ENCODE data around the gene ACTL10. TPM values are rescaled to one million over a fixed set of nuclear protein-coding genes. Genes with fewer than 3 reads are reported as not detected.
A peak's percentile ranks its signal among the peaks of the same experiment; 100 is the strongest.

ACTL10 gene
- total RNA-seq, 4 donors from 2014 or later, result 1.5 to 14.1 (median 3.0) TPM; not detected in 1

DNA sequence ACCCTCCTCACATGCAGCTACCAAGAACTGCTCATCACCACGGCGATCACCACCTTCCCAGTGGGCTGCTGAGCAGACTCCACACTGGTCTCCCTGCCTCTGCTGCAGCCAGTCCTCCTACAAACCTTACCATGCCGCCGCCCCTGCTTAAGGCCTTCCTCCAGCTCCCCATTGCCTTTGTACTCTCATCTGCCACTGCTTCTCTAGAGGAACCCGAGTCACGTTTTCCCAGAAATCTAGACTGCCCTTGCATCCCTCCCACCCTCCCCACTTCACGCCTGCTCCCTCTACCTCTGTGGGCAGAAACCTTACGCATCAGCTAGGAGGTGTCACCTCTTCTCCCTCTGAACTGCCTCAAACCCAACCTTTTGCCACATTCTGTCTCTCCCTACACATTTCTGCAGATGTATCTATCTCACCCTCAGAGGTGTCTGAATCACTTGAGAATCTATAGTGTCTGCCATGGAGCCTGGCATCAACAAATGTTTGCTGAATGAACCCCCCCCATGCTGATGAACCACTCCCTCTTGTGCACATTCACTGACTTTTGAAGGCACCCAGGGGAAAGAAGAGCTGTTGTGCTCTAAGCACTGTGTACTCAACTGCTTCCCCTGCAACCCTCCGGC lies 15.1 kb downstream of the ACTL10 start:
- no peak for DNase-seq
- intact Hi-C loops (cut with DNase I; ENCODE audit: low total_unique reads), result no loop called here
- in situ Hi-C loops (cut with MboI; ENCODE audit: low pct_ligation_motif_present in 1 of 4, low pct_unique_long_range_greater_than_20kb in 1 of 4, low sequenced_read_pairs in 3 of 4), result no loop called here

DNA sequence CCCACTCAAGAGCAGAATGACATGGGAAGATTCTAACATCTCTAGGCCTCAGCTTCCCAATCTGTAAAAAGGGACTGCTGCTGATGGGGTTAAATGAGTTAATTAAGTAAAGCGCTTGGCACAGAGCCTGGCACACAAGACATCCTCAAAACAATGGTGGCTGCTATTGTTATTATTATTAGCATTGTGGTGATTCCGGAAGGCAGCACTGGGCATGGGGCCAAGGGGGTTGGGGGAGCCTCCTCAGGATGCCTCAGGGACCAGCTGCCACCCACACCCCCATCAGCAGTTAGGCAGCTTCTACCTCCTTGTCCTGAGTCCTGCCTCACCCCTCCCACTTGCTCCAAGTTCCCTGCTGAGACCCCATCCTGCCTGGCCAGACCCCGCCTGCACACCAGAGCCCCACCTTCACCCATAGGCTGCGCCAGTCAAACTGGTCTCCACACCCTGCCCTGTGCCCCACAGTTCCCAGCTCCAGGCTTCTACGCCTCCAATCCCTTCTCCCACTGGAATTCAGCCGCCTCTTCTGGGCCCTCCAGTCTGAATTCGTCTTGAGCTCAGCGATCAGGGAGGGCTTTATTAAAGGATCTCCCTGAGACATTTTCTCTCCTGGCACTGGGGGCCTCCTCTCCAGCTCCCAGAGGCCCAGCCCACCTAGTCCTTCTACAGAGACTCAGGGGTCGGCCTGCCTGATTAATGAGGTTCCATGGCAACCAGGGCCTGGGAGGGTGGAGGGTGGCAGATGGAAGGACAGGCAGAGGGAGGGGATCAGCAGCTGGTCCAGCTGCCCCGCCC lies 18.0 kb downstream of the ACTL10 start:
- in situ Hi-C loops (cut with MboI; ENCODE audit: low pct_ligation_motif_present in 1 of 4, low pct_unique_long_range_greater_than_20kb in 1 of 4, low sequenced_read_pairs in 3 of 4), result no loop called here
- H3K4me3 ChIP-seq, result peak overlapping the region in 1 of 4 donors; percentile 54
- 20 to 29% methylated on average over 4 to 9 of the region's 10 CpGs for WGBS, 2 donors (ENCODE audit: low coverage in 1 of 2)

More for the DNA sequence above, 15.1 kb downstream of the ACTL10 start:
- Histone ChIP-seq H3K36me3 (no peaks in the 10 kb centered on the region), H3K27ac (no peak overlapping the region), H3K4me3 (no peak overlapping the region), H3K27me3 (no peaks in the 10 kb centered on the region), H3K9me3 (no peaks in the 10 kb centered on the region), H3K4me1 (peaks cover 8 to 19% (median 15%) of the 10 kb centered on the region in 4 donors)
- WGBS, 2 donors (ENCODE audit: low coverage in 1 of 2), result 73 to 88% methylated on average over 4 to 9 of the region's 9 CpGs
- TF ChIP-seq POLR2AphosphoS5 (IDR thresholded peaks at IDR 0.05) (no peak), EP300 (IDR thresholded peaks at IDR 0.05; ENCODE audit: low read depth) (no peak), POLR2A (IDR thresholded peaks at IDR 0.05) (no peak)
- TF ChIP-seq, protein P1, sequence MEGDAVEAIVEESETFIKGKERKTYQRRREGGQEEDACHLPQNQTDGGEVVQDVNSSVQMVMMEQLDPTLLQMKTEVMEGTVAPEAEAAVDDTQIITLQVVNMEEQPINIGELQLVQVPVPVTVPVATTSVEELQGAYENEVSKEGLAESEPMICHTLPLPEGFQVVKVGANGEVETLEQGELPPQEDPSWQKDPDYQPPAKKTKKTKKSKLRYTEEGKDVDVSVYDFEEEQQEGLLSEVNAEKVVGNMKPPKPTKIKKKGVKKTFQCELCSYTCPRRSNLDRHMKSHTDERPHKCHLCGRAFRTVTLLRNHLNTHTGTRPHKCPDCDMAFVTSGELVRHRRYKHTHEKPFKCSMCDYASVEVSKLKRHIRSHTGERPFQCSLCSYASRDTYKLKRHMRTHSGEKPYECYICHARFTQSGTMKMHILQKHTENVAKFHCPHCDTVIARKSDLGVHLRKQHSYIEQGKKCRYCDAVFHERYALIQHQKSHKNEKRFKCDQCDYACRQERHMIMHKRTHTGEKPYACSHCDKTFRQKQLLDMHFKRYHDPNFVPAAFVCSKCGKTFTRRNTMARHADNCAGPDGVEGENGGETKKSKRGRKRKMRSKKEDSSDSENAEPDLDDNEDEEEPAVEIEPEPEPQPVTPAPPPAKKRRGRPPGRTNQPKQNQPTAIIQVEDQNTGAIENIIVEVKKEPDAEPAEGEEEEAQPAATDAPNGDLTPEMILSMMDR (IDR thresholded peaks at IDR 0.05), result no peak

DNA sequence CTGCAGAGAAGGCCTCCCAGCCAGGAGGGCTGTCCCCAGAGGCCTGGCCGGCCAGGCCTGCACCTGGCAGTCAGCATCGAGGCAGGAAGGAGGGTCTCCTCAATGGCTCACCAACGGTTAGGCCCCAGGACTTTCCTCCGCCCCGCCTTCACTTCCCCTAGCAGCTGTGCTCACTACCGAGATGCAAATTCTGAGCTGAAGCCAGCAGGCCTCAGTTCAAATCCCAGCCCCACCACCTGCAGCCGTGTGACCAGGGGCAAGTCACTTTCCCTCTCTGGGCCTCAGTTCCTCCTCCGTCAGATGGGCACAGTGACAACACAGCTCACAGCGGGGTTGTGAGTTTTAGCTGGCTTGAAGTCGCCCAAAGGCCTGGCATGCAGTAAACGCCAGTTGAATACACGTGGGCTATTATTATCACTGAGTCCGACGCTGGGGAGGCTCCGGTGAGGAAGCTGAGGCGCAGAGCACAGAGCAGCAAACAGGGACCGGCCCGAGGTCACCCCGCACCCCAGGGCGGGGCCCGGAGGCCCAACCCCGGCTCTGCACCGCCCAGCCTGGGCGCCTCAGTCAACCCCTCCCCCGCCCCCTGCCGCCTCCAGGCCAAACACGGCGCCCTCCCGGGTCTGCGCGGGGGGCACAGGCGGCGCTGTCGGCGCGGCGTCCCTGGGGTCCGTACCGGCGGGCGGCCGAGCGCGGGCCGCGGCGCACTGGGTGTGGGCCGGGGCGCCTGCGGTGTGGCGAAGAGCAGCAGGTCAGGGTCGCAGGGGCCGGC lies 18.8 kb downstream of the ACTL10 start:
- intact Hi-C loops (cut with DNase I; ENCODE audit: low total_unique reads), result no loop called here

More for the DNA sequence above, 18.0 kb downstream of the ACTL10 start:
- Histone ChIP-seq H3K4me1 (peaks cover 9 to 20% (median 16%) of the 10 kb centered on the region in 4 donors), H3K27ac (peak overlapping the region; percentile 39 to 73 (median 66)), H3K36me3 (no peaks in the 10 kb centered on the region), H3K9me3 (no peaks in the 10 kb centered on the region), H3K27me3 (no peaks in the 10 kb centered on the region)
- intact Hi-C loops (cut with DNase I; ENCODE audit: low total_unique reads), result no loop called here
- DNase-seq, result no peak
- TF ChIP-seq EP300 (IDR thresholded peaks at IDR 0.05; ENCODE audit: low read depth), result no peak
- TF ChIP-seq POLR2A (IDR thresholded peaks at IDR 0.05), result no peak
- no peak for TF ChIP-seq POLR2AphosphoS5 (IDR thresholded peaks at IDR 0.05)
- TF ChIP-seq, protein P1 (IDR thresholded peaks at IDR 0.05), result no peak

More for the DNA sequence above, 18.8 kb downstream of the ACTL10 start:
- DNase-seq, result peak; percentile 72
- H3K27ac ChIP-seq, result peak overlapping the region; percentile 39 to 73 (median 66)
- H3K4me3 ChIP-seq, result peak overlapping the region in 3 of 4 donors; percentile 46 to 54 (median 51)
- in situ Hi-C loops (cut with MboI; ENCODE audit: low pct_ligation_motif_present in 1 of 4, low pct_unique_long_range_greater_than_20kb in 1 of 4, low sequenced_read_pairs in 3 of 4), result no loop called here
- WGBS, 2 donors (ENCODE audit: low coverage in 1 of 2), result 0% methylated on average over 36 of the region's 53 CpGs; no CpG with 5 or more reads in 1 of the 2 donors
- peaks cover 9 to 20% (median 16%) of the 10 kb centered on the region in 4 donors for H3K4me1 ChIP-seq
- no peaks in the 10 kb centered on the region for H3K9me3 ChIP-seq
- no peak for TF ChIP-seq EP300 (IDR thresholded peaks at IDR 0.05; ENCODE audit: low read depth)
- TF ChIP-seq POLR2AphosphoS5 (IDR thresholded peaks at IDR 0.05), result no peak
- no peak for TF ChIP-seq POLR2A (IDR thresholded peaks at IDR 0.05)
- TF ChIP-seq, protein P1 (IDR thresholded peaks at IDR 0.05), result no peak
- H3K27me3 ChIP-seq, result no peaks in the 10 kb centered on the region
- H3K36me3 ChIP-seq, result no peaks in the 10 kb centered on the region
